Activated CD4-positive, alpha-beta T cell treated with anti-CD3 and anti-CD28 coated beads for 24 hours (primary cell): ENCODE data around the gene KRT86.
"Not testable (repeated sequence)": the region's sequence is repeated elsewhere in the genome, so short reads cannot be mapped to it uniquely, and the experiment has no call there.

Experiments
- DNase-seq, 2 donors: peaks; one replicate each; pipeline ENCODE4 v3.0.0-alpha.2; 2020; ENCODE audit warnings: low read depth in 2 of 2

The KRT86 gene

DNA sequence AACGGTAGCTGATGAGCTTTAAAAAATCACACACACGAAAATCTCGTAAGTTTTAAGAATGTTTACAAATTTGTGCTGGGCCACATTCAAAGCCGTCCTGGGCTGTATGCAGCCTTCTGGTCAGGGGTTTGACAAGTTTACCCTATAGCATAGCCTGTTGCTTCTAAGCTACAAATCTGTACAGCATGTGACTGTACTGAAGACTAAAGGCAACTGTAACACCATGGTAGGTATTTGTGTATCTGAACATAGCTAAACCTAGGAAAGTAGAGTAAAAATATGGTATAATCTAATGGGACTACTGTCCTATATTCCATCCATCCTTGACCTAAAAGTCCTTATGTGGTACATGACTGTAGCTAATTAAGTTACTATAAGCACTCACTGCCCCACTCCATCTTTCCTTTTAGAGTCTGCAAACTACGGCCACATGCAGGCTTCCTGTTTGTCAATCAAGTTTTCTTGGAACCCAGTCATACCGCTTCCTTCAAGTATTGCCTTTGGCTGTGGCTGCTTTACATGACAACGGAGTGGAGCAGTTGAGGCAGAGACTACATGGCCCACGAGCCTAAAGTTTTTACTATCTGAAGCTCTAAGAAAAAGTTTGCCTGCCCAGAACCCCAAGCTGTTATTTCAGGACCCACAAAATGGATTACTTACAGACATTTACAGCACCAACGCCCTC is 22.9 kb upstream of the KRT86 start:
- no peak for DNase-seq

DNA sequence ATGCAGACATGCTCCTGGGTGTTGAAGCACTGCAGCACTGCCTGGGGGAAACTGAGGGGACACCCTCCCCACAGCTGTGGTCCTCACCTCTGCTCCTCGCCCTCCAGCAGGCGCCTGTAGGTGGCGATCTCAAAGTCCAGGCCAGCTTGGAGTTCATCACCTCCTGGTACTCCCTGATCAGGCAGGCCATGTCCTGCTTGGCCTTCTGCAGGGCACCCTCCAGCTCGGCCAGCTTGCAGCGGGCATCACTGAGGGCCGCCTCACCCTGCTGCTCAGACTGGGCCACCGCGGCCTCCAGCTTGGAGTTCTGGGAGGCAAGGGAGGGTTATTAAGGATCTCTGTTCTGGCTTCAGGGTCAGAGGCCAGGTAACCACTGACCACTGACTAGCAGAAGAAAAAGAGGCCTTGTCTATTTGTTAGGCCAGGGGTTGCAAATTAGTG is 22.2 kb upstream of the KRT86 start:
- not testable (repeated sequence) for DNase-seq

DNA sequence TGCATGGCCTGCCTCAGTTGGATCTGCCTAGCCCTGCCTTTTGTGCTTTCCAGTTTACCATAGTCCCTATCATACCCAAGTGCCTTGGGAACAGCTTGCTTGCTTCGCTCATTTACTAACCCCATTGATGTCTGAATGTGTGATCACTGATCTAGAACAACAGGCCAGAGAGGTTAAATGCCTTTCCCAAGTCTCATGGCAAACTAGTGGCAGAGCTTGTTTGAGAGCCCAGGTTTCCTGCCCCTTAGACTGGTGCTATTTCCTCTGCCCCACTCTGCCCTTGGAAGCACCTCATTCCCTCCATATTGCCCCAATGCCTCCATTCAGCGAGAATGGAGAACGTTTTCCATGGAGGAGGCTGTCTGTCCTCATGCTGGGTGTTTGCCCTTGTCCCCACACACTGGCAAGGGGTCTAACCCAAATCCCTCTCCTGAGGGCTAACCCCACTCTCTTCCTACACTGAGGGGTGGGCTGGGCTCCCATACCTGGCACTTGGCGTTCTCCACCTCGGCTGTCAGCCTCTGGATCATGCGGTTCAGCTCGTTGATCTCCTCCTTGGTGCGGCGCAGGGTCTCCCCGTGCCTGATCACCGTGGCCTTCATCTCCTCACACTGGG is 21.6 kb upstream of the KRT86 start:
- no peak for DNase-seq

DNA sequence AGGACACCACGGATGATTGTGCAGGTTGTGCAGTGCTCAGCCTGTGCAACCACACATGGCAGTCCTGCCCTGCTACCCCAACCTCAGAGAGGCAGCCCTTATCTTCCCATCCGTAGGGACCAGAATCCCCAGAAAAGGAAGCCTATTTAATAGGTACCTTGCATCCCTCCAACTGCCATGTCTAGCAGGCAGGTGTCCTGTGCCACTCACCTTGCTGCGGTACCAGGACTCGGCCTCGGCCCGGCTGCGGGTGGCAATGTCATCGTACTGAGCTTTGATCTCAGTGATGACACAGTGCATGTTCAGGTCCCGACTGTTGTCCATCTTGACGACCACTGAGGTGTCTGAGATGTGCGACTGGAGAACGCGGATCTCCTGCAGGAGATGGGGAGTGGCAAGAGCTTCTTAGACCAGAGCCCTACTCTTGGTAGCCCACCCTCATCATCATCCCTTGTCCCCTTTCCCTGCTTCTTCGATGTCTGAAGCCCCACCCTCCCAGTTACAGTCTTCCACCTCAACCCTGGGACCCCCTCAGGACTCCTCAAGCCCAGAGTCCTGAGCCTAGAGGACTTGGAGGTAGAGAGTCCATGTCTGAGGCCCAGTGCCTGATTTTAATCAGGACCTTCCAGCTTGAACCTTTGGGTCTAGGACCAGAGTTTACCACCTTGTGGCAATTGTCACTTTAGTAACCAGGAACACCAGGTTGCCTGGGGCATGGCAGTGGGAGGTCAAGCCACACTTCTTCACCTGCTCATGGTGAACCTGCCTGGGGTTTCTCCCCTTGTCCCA is 20.9 kb upstream of the KRT86 start:
- no peak for DNase-seq

DNA sequence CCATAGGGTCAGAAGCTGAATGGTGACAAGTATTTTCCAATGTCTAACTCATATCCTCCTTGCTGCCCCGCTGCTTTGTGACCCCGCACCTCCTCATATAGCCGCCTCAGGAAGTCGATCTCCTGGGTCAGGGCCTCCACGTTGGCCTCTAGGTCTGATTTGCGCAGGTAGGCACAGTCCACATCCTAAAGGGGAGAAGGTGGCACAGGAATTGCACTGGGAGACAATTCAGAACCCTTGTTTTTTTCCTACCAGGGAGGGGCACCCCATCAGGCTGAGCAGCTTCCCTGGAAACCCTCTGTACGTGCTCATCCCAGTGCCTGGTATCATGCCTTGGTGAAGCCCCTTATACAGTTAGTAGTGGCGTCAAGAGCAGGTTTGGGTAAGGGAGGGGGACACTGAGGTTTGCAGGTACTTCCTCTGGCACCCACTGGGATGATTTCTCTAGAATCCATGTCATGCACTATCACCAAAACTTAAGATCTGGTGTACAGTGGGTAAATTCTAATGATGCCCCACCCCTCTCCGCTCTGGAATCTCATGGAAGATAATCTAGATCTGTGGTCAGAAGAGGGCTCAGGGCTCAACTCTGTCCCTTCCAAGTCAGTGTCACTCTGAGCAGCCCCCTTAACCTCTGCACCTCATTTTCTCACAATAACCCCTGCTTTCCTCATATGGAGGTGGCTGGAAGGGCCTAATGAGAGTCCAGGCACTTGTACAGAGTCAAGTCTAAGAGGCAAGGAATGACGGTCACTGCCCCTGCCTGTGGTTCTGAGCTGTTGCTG is 20.1 kb upstream of the KRT86 start:
- DNase-seq = no peak

DNA sequence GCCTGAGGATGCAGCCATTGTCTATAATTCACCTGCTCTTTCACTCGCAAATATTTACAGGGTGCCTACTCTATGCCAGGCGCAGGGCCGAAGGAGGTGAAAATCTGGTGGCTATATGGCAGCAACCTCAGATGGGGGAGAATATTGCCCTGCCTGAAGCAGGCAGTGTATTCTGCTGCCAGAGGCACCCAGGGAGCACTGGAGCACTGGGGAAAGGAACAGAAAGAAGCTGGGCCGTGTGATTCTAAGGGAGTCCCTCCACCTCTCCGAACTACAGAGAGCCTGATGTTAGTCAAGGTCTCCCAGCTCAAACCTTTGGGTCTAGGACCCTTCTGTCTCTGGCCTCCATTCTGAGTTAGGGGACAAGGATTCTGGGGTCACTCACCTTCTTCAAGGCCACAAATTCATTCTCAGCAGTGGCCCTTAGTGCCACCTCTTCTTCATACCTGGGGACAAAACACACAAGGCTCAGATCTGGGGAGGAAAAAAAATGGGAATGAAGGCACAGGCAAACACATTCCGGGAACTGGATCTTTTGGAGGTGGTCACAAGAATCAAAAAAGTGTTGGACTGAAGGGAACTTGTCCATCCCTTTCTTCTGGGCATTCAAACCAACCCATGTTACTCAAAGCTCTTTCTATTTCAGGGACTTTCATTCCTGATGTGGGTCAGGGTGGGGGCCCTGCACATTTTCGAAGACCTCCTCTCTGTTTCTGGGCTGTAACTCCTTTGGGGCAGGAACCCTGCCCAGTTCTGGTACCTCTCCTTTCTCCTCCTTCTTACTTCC is 19.3 kb upstream of the KRT86 start:
- no peak for DNase-seq

DNA sequence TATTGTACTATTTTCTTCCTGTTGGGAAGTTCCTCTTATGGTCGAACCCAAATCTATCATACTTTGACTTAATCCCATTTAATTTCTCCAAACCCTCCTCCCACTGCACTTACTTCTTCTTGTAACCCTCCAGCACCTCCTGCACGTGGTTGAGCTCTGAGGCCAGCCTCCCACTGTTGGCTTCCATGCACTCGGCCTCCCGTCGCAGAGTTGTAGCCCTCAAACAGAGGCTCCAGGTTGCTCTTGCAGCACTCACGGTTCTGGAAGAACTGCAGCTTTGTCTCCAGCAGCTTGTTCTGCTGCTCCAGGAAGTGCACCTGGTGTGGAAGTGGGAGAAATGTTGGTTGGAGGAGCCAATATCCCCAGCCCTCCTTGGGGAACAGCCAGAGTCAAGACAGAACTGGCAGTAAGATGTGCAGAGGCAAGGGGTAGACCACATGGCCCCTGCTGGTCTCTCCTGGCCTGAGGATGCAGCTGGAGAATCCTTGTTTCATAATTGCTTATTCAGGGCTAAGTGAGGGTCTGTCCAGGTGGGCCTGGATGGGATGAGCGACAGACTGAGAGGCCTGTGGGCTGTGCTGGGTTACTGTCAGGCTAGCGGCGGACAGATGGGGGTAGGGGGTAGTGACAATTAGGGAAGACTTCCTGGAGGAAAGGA is 18.4 kb upstream of the KRT86 start:
- DNase-seq = no peak

DNA sequence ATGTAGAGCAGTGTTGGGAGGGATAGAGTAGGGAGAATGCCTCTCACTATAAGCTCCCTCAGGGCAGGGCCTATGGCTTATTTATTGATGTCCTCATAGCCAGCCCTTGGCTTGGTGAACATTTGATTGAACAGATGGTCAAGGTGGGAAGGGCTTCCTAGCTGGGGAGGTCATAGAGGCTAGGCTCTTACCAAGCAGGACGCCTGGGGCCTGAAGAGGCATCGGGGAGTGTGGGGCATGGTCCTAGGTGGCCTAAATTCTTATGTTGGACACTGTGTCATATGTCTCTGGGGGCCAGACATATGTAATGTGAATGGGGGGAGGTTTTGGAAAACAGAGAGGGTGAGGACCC is 17.9 kb upstream of the KRT86 start:
- no peak for DNase-seq

DNA sequence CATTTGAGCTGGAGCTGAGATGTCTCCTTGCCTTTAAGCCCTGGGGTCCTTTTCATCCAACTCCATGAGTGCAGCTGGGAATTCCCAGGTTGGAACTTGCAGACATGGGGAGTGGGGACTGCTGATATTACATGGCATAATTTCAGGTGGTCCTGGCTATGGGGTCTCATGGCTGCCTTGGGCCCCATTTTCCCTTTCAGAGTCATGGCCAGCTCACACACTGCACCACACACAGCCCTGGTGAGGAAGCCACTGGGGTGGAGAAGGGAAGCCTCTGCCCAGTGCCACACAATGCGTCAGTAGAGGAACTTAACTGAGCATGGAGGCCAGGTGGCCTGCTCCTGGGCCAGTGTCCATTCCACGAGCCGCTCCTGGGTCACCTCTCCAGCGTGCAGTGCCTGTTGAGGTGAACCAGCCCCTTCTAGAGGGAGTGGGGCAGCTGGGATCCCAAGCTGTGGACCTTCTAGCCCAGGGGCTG is 17.3 kb upstream of the KRT86 start:
- no peak for DNase-seq

DNA sequence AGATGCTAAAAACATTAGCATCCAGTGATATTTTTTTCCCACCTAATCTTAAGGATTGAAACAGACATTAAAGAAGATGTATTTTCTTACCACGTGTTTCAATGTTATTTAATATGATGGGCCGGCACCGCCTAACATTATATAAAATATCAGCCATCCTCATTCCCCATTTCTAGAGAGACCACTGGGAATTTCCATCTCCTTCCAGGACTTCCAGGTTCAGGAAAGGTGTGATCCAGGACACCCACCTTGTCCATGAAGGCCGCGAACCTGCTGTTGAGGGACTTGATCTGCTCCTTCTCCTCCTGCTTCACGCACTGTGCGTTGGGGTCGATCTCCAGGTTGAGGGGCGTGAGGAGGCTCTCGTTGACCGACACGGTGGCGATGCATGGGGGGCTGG is 16.5 kb upstream of the KRT86 start:
- DNase-seq = not testable (repeated sequence)

DNA sequence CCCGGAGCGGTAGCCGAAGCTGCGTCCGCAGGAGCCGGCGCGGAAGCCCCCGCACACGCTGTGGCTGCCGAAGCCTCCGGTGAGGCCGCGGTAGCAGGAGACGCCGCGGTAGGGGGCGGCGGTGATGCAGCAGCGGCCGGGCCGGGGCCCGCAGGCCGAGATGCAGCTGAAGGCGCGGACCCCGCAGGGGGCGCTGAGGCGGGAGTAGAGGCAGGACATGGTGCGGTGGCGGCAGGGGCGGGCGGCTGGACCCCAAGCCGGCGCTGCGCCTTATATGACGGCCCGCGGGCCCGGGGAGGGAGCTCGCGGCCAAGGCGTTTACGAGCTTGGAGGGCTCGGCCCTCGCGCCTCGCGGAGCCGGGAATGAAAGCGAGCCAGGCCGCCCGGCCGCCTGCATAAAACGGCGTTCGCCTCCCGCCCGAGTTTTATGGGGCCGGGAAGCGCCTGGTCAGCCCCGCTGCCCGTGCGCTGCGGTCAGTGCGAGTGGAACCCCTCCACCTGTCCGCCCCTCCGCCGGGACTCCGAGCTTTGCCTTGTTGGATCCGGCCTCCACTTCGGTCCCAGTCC is 16.0 kb upstream of the KRT86 start:
- DNase-seq = no peak

DNA sequence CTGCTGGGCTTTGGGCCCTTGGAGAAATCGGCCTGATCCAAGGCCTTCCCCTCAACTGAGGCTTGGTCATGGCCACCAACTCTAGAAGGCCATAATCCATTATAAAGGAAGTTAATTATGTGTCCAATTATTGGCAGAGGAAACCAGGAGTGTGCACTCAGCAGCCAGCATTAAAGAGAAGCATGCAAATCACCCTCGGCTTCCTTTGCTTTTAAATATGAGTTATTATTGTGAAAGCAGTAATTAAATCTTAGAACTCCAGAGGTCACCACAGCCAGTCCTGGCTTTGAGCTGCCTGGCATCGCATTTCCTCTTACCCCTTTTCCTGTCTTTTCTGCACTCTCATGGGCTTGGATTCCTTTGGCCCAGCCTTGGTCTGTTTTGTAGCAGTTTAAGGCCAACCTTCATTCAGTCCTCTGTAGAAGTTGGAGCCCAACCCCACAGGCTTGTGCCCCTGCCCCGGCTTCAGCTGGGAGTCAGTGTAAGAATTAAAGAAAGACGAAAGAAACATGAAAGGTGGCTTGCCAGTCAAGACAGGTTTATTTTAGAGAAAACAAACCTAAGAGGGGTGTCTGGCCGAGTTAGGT is 14.7 kb upstream of the KRT86 start:
- DNase-seq = no peak

DNA sequence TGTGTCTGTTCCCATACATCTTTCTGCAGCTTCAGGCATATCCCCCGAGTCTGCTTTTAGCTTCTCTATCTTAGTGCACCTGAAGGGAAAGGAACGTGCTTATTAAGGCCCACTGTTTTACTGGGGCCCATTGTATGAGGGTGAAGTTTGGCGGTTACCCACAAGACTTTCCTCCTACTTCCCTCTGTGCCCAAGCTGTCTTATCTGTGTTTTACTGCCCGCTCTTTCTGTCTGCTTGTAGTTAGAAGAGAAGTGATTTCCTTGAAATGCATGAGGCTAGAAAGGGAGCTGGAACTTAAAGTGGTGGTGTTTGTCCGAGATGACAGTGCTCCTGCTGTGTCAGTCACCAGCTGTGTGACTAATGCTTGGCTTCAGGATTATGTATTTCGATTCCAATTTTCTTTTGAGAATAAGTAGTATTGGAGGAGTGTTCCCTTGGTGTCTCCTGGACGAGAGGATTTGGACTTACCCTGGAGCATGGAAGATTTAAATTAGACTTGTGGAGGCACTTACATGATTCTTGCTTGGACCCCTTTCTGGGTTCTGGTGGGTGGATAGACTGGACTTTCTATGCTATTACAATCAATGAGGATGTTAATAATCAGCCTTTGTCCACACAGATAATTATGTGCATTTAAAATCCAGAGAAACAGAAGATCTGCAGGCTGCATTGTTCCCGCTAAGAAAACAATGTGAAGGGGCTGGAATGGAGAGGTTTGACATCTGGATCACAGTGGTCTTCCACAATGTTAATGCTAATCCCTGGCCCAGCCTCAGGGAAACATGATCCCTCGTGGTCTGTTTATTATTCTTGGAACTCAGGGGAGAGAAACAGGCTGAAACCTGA is 13.9 kb upstream of the KRT86 start:
- no peak for DNase-seq

DNA sequence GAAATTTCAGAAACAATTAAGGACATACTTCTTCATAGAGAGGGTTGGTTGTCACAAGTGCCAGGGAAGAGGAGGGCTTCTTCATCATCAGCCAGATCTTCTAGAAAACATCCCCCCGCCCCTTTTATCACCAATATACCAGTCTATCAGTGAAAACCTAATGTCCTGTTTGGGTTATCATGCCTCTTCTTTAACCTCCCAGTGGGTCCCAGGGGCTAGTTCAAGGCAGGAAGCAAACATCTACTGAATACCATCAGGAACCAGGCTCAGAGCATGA is 13.3 kb upstream of the KRT86 start:
- DNase-seq = no peak

DNA sequence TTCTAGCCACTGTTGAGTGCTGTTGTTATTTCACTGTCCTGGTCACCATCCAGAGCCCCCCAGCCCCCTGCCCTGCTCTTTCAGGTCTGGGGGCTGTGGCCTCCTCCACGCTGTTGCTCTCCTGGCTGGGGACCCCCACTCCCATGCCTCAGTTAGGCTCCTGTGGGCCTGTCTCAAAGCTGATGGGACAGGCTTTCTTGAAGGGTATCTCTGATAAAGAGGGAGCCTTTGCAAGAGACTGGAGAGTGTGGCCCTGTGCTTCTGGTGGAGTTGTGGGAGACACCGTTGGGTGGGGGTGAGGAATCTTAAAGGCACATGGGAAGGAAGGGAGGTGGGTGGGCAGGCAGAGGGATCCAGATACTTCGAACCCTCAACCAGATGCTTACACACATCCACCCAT is 12.2 kb upstream of the KRT86 start:
- no peak for DNase-seq

DNA sequence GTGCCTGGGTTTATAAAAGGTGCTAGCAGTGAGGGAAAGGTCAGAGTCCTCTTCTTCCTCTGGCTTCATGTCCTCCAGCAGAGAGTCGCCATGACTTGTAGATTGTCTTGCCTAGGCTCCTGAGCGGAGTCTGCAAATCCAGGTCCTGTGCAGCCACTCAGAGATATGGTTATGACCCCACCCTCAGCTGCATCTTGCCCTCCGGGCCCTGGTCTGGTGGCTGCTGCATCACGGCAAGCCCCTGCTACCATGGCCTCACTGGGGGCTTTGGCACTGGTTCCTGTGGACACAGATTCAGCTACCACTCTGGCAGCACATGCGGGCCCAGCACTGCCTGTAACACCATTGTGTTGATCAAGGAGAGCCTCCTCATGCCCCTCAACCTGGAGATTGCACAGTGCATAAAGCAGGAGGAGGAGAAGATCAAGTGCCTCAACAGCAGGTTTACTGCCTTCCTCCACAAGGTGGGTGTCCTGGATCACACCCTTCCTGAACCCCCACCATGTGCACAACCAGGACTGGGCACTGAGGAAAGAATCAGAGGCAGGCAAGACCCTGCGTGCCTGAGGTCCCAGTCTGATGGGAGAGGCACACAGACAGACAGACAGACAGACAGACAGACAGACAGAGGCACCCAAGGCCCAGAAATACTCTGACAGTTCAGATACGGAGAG is 10.5 kb upstream of the KRT86 start:
- DNase-seq = no peak

DNA sequence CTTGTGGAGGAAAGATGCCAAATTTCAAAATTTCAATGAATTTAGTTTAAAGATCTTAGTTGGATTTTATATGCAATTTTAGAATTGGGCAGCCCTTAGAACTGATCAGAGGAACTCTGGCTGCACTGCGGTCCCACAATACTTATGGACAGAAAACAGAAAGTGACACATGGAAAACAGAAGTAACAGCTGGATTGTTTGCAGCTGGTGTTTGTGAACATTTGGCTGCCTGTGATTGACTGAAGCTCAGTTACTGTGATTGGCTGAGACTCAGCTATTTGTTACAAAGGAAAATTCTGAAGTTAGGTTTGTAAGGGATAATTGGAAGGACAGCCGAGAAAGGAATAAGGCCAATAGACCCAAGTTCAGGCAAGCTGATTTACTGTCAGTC is 10.0 kb upstream of the KRT86 start:
- no peak for DNase-seq

DNA sequence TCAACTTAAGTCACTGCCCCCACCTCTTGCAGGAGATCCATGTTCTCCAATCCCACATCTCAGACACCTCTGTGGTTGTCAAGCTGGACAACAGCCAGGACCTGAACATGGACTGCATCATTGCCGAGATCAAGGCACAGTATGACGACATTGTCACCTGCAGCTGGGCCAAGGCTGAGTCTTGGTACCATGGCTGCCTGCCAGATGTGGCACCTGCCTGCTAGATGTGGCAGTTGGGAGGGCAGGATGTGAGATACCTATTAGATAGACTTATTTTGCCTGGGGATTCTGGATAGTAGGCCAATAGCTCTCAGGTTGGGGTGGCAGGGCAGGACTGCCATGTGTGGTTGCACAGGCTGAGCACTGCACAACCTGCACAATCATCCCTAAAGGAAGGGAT is 7.9 kb upstream of the KRT86 start:
- DNase-seq = no peak

DNA sequence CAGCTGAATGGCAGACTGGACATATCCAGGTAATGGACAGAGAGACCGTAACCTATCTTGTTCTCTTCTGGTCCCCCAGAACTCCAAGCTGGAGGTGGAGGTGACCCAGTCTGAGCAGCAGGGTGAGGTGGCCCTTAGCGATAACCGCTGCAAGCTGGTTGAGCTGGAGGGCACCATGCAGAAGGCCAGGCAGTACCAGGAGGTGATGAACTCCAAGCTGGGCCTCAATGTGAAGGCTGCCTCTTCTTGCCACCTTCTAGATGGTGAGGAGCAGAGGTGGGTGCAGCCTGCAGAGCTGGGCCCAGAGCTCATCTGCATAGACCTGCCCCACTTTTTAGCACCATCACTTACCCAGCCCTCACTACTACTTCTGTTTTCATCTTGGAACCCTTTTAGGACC is 7.2 kb upstream of the KRT86 start:
- no peak for DNase-seq
